ENCODE data around the gene IL1R2. TPM values are rescaled to one million over a fixed set of nuclear protein-coding genes. Genes with fewer than 3 reads are reported as not detected.

The IL1R2 gene
- total RNA-seq, 4 donors from 2014 or later = 12.2 to 207 (median 32.1) TPM

- ATAC-seq (ENCODE audit: low FRiP score) (no peak), DNase-seq (ENCODE audit: low spot score) (no peak)
- TF ChIP-seq CTCF (IDR thresholded peaks at IDR 0.05) = no peak
Observed at GRCh38 chr2:101995804-101996203, 4.0 kb downstream of the IL1R2 start.

GRCh38 chr2:101998556-101998895, 6.8 kb downstream of the IL1R2 start:
- DNase-seq (ENCODE audit: low spot score) = no peak
- ATAC-seq (ENCODE audit: low FRiP score) = no peak
- no peak for TF ChIP-seq CTCF (IDR thresholded peaks at IDR 0.05)

GRCh38 chr2:101998896-101999789, 7.4 kb downstream of the IL1R2 start:
- ATAC-seq (ENCODE audit: low FRiP score) (no peak), DNase-seq (ENCODE audit: low spot score) (no peak)

GRCh38 chr2:102000012-102000411, 8.3 kb downstream of the IL1R2 start:
- DNase-seq (ENCODE audit: low spot score) (no peak), ATAC-seq (ENCODE audit: low FRiP score) (no peak)
- no peak for TF ChIP-seq CTCF (IDR thresholded peaks at IDR 0.05)

More at GRCh38 chr2:101998896-101999789, 7.4 kb downstream of the IL1R2 start:
- no peak for TF ChIP-seq CTCF (IDR thresholded peaks at IDR 0.05)

GRCh38 chr2:102000813-102001766, 9.3 kb downstream of the IL1R2 start:
- TF ChIP-seq CTCF (IDR thresholded peaks at IDR 0.05) = no peak

GRCh38 chr2:102001767-102002142, 10.0 kb downstream of the IL1R2 start:
- no peak for ATAC-seq (ENCODE audit: low FRiP score)
- TF ChIP-seq CTCF (IDR thresholded peaks at IDR 0.05) = no peak
- DNase-seq (ENCODE audit: low spot score) = no peak

More at GRCh38 chr2:102000813-102001766, 9.3 kb downstream of the IL1R2 start:
- ATAC-seq (ENCODE audit: low FRiP score) = no peak
- no peak for DNase-seq (ENCODE audit: low spot score)

Measured in omental fat pad (tissue), 4 donors.